Activated CD4-positive, alpha-beta memory T cell treated with anti-CD3 and anti-CD28 coated beads for 36 hours (primary cell): ENCODE data around the gene CD300LB. TPM values are rescaled to one million over a fixed set of nuclear protein-coding genes. Genes with fewer than 3 reads are reported as not detected.

Experiments
- total RNA-seq, 2 experiments: library from RNA; stranded (reverse); gene quantifications; one replicate each; pipeline ENCODE4 v1.2.3, GENCODE V29; 2021

The CD300LB gene
- total RNA-seq, 2 experiments from 2014 or later = not detected

Other genes starting within 250 kb of the CD300LB start
- gene KIF19, start 205.2 kb downstream of the CD300LB start, total RNA-seq = under 1 TPM; 0.51 to 0.59 TPM
- gene BTBD17, start 169.6 kb downstream of the CD300LB start, total RNA-seq = not detected
- gene GPR142, start 164.0 kb downstream of the CD300LB start, total RNA-seq = not detected
- gene GPRC5C, start 99.4 kb downstream of the CD300LB start, total RNA-seq = under 1 TPM; 0.40 to 0.41 TPM
- 10 to 100 TPM; 11.3 to 12.3 TPM for gene CD300A, start 64.8 kb downstream of the CD300LB start, total RNA-seq
- under 1 TPM in 1 of 2 experiments, not detected in 1; 0.14 TPM for gene CD300C, start 14.6 kb upstream of the CD300LB start, total RNA-seq
- not detected for gene CD300H, start 36.0 kb upstream of the CD300LB start, total RNA-seq
- not detected for gene CD300LD, start 60.8 kb upstream of the CD300LB start, total RNA-seq
- not detected for gene CD300E, start 92.3 kb upstream of the CD300LB start, total RNA-seq
- gene CD300LF, start 181.4 kb upstream of the CD300LB start, total RNA-seq = not detected
- gene RAB37, start 205.8 kb upstream of the CD300LB start, total RNA-seq = 1 to 10 TPM; 6.5 to 7.0 TPM
- gene NHERF1, start 217.2 kb upstream of the CD300LB start, total RNA-seq = 100 to 1,000 TPM; 136 TPM
- gene NAT9, start 244.9 kb upstream of the CD300LB start, total RNA-seq = 10 to 100 TPM; 42.9 to 46.9 TPM